Central memory CD4-positive, alpha-beta T cell (primary cell): Measurements from ENCODE around the gene TMEM62.
"Not testable (repeated sequence)": the region's sequence is repeated elsewhere in the genome, so short reads cannot be mapped to it uniquely, and the experiment has no call there.

Experiments used
- DNase-seq: peaks from one replicate; pipeline ENCODE4 v3.0.0; 2022

TMEM62 gene

DNA sequence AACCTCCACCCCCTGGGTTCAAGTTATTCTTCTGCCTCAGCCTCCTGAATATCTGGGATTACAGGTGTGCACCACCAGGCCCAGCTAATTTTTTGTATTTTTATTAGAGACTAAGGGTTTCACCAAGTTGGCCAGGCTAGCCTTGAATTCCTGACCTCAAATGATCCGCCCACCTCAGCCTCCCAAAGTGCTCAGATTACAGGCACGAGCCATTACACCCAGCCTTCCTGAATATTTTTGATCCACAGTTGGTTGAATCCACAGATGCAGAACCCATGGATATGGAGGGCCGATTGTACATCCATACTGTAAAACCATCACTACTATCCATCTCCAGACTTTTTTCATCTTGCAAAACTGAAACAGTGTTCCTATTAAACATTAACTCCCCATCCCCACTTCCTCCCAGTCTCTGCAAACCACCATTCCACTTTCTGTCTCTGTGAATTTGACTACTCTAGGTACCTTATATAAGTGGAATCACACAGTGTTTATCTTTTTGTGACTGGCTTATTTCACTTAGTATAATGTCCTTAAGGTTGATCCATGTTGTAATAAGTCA lies 8.2 kb upstream of the TMEM62 start:
- no peak for DNase-seq

DNA sequence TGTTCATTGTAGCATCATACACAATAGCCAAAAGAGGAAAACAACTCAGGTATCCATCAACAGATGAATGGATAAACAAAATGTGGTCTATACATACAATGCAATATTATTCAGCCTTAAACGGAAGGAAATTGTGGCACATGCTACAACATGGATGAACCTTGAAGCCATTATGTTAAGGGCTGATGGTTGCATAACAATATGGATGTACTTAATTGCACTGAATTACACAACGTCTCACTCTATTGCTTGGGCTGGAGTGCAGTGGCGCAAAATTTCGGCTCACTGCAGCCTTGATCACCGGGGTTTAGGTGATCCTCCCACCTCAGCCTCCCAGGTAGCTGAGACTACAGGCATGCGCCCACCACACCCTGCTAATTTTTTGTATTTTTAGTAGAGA lies 7.0 kb upstream of the TMEM62 start:
- no peak for DNase-seq

DNA sequence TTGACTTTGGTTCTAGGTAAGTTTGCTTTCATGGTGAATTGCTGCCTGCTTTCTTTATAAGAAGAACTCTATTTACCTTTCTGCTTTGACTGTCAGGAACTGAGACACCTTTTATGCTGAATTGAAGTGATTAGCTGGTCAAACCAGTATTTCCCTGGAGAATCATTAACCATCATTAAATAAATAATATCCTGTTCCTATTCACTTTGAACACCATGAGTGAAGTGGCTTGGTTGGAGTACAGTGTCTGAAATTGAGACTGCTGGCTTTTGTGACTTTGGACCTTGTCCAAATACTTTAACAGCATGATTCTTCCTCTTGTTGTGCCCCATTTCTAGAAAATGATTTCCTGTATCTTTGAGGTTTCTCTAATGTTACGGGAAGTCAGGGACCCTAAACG lies 5.6 kb upstream of the TMEM62 start:
- no peak for DNase-seq

DNA sequence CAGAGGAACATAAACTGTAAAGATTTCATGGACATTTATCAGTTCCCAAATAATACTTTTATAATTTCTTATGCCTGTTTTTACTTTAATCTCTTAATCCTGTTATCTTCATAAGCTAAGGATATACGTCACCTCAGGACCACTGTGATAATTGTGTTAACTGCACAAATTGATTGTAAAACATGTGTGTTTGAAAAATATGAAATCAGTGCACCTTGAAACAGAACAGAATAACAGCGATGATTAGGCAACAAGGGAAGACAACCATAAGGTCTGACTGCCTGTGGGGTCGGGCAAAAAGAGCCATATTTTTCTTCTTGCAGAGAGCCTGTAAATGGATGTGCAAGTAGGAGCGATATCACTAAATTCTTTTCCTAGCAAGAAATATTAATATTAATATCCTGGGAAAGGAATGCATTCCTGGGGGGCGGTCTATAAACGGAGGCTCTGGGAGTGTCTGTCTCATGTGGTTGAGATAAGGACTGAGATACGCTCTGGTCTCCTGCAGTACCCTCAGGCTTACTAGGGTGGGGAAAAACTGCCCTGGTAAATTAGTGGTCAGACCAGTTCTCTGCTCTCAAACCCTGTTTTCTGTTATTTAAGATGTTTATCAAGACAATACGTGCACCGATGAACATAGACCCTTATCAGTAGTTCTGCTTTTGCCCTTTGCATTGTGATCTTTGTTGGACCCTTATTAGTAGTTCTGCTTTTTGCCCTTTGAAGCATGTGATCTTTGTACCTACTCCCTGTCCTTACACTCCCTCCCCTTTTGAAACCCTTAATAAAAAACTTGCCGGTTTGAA lies 5.0 kb upstream of the TMEM62 start:
- DNase-seq: not testable (repeated sequence)

DNA sequence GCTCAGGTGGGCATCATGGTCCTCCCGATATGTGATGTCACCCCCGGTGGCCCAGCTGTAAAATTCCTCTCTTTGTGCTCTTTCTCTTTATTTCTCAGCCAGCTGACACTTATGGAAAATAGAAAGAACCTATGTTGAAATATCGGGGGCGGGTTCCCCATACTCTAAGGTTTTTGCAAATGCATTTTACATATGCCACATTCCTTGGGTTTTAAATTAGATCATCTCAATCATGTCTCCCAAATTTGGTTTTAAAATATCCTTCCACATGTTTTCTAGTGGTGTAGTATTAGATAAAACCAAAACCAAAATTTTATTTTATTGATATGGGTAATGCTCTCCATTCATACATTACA lies 4.4 kb upstream of the TMEM62 start:
- no peak for DNase-seq

DNA sequence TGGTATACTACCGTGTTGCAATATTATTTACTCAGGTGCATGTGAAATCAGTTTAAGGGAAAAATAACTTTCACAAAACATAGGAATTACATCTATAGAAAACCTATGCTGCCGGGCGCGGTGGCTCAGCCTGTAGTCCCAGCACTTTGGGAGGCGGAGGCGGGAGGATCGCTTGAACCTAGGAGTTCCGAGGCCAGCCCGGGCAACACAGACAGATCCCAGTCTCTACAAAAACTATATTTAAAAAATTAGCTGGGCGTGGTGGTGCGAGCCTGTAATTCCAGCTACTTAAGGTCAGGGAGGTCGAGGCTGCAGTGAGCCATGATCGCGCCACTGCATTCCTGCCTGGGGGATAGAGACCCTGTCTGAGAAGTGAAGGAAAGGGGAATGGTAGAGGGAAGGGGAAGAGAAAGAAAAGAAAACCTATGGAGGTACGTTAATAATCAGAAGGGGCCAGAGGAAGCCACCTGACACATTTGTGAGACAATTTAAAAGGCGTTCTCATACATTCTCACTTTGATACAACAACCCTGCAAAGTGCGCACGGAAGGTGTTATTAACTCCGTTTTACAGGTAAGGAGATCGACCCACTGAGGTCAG lies 456 bp upstream of the TMEM62 start:
- no peak for DNase-seq

DNA sequence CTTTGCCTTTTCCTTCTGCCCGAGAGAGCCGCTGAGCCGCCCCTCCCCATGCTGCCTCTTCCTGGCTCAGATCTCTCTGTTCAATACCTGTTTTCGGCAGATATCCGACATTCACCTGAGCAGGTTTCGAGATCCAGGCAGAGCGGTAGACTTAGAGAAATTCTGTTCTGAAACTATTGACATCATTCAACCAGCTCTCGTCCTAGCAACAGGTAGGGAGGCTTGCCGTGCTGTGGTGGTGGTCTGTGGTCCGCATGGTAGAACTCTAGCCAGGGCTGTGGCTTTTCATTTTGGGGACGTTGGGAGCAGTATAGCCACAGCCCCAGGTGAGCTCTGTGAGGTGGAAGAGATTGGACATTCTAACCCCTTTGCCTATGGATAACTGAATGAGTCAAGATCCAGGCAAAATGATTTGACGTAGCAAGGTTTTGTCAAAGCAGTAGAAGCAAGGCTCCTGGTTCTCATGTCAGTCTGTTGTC lies 810 bp downstream of the TMEM62 start:
- DNase-seq: peak; percentile 9

DNA sequence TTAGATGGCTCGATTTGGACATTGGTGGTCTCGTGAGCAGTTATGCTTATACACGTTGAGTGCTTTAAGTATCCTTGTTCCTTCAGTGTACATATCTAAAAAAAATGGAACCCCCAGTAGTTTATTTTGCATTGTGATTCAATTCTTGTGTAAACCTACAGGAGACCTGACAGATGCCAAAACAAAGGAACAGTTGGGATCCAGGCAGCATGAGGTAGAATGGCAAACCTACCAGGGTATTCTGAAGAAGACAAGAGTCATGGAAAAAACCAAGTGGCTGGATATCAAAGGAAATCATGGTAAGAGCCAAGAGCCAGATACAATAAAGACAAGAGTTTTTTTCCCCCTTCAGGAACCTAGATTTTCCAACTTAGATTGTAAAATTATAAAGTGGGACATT lies 2.0 kb downstream of the TMEM62 start:
- DNase-seq: no peak

DNA sequence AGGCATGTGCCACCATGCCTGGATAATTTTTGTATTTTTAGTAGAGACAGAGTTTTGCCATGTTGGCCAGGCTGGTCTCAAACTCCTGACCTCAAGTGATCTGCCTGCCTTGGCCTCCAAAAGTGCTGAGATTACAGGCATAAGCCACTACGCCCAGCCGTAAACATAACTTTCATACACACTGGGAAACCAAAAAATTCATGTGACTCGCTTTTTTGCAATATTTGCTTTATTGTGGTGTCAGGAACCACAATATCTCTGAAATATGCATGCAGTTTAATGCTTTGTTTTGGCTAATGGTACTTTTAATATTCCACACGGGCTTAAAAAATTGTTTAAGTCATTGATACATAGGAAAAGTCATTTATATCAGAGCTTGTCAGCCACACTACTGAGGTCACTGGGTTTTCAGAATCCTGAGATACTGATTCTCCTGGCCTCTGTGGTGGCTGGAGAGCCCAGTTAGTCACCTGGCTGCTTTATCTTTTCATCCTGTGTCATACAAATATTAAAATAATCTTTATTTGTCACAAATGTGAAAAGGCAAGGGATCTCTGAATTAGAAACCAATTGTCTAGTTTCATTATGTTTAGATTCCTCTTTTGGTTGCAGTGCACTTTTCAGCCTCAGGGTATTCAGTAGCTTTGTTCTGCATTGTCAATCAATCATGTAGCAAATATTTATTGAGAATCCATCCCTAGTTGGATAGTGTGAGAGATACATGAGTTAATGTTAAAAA lies 10.0 kb downstream of the TMEM62 start:
- DNase-seq: no peak

DNA sequence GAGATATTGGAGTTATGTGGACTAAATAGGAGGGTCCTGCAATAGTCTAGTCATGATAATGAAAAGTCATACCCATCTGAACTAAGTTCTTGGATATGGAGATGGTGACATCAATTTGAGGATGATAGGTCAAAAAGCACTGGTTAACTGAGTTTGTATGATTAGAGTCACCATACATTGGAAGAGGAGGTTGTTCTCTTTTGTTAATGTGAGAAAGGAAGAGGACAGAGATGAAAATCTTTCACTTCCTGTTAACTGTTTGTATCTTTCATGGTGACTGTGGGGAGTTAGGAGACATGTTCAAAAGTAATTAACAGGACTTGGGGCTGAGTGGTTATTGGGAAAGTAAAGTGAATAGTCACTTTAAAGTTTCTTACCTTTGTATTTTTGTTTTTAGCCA lies 11.1 kb downstream of the TMEM62 start:
- DNase-seq: no peak

DNA sequence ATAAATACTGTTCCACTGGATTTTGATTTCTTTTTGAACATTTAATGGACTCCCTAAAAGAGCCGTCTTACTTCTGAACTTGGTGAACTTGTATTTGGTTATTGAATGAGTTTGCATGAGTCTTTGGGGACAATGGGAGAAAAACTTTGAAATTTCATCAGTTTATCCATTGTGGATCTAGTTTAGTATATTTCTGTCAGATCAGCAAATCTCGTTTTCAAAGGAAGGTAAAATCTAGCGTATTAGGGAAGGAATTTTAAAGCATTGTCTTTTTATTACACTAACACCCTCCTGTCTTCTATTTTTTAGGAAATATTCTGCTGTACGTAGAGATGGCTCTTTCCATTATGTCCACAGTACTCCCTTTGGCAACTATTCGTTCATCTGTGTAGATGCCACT lies 12.8 kb downstream of the TMEM62 start:
- DNase-seq: no peak

DNA sequence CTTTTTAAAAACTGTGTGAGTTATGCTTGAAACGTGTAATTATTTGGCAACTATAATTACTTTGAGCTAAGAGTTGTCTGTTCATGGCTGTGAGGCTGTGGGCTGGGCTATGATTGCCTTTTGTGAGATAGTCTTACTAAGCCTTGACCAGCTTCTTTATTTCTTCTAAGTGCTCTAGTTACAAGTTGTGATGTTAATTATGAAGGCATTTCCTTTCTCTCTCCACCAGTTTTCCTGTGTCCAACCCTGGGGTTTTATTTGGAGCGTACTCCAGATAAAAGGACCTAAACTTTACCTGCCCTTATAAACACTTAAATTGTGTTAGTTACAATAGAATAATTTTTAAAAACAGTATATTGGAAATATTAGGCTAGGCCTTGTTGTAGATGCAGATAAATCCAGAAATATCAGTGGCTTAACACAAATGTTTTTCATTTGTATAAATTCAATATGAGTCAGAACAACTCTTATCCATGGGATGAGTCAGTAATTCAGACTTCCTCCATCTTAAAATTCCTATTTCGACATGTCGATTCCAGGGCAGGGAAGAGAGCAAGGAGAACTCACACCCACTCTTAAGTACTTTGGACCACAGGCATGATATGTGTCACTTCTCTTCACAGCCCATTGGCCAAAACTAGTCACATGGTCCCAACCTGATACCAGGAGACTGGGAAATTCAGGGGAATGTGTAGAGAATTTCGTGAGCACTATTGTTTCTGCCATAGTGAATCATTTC lies 17.0 kb downstream of the TMEM62 start:
- DNase-seq: no peak

DNA sequence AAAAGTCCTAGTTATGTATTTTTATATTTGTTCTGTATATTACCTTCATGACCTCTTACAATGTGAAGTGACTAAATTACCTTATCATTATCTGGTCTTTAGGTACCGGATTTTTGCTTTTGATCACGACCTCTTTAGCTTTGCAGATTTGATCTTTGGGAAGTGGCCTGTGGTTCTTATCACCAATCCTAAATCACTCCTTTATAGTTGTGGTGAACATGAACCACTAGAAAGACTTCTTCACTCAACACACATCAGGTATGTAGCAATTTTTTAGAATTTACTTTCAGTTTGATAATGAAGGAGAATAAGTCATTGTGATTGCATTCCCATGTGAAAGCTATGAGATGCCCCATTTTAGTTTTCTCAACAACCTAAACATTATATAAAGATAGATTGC lies 18.3 kb downstream of the TMEM62 start:
- peak; percentile 82 for DNase-seq

DNA sequence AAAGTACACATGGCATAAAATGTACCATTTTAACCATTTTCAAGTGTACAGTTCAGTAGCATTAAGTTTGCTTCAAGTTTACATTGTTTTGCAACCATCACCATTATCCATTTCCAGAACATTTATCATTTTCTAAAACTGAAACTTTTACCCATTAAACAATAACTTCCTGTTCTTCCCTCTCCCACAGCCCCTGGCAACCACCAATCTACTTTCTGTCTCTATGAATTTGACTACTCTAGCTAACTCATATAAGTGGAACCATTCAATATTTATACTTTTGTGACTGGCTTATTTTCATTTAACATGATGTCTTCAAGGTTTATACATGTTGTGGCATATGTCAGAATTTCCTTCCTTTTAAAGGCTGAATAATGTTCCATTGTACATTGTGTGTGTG lies 19.9 kb downstream of the TMEM62 start:
- DNase-seq: no peak

DNA sequence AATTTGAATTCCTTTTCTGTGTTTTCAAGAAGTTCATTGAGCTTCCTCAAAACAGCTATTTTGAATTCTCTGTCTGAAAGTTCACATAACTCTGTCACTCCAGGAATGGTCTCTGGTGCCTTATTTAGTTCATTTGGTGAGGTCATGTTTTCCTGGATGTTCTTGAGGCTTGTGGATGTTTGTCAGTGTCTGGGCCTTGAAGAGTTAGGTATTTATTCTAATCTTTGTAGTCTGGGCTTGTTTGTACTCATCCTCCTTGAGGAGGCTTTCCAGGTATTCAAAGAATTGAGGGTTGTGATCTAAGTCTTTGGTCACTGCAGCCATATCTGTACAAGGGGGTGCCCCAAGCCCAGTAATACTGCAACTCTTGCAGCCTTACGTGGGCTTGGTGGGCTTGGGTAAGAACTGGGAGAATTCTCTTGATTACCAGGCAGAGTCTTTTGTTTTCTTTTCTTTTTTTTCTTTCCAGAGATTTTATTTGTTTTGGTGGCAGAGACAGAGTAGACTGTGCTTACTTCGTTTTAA lies 32.5 kb downstream of the TMEM62 start:
- DNase-seq: no peak

DNA sequence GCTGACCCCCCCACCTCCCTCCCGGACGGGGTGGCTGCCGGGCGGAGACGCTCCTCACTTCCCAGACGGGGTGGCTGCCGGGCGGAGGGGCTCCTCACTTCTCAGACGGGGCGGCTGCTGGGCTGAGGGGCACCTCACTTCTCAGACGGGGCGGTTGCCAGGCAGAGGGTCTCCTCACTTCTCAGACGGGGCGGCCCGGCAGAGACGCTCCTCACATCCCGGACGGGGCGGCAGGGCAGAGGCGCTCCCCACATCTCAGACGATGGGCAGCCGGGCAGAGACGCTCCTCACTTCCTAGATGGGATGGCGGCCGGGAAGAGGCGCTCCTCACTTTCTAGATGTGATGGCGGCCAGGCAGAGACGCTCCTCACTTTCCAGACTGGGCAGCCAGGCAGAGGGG lies 33.9 kb downstream of the TMEM62 start:
- DNase-seq: not testable (repeated sequence)

DNA sequence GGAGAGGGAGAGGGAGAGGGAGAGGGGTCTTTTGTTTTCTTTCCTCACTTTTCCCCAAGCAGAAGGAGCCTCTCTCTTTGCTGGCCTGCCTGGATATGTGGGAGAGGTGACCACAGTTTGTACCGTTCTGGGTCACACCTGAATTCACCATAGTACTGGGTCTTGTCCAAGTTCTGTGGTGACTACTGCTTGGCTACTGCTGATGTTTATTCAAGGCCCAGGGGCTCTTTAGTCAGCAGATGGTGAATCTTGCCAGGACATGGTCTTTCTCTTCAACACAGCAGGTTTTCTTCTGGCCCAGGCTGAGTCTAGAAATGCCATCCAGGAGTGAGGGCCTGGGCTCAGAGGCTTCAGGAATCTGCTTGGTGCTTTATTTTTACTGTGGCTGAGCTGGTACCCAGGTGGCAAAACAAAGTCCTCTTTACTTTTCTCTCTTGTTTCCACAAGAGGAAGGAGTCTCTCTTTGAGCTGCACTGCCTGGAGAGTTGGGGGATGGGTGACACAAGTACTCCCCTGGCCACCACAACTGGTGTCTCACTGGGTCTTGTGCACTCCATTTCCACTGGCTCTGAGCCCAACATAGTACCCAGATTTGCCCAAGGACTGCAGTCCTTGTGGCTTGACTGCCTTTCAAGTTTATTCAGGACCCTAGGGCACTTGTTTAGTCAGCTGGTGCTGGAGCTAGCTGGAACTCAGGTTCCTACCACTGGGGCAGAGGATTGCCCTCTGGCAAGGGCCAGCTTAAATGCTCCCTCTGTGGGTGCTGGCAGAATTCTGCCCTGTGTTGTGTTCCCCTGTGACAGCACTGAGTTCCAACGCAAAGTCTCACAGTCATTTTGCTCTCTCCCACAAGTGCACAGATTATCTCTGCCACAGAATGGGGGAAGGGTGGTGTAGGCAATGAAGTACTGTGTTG lies 35.1 kb downstream of the TMEM62 start:
- no peak for DNase-seq

DNA sequence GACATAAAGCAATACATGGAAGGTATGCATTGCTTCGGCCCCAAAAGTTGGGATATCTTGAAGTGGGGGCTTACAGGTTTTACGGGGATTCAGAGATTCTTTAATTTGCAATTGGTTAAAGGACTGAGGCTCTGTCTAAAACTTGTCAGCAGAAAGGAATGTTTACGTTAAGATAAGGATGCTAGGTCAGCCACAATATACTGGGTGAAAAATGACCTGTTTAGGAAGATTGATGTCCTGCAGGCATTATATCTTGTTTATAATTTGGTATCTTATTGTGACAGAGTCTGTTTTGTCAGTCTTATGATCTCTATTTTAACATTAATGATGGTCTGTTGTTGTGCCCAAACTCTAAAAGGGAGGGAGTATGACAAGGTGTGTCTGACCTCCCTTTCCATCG lies 36.5 kb downstream of the TMEM62 start:
- no peak for DNase-seq

DNA sequence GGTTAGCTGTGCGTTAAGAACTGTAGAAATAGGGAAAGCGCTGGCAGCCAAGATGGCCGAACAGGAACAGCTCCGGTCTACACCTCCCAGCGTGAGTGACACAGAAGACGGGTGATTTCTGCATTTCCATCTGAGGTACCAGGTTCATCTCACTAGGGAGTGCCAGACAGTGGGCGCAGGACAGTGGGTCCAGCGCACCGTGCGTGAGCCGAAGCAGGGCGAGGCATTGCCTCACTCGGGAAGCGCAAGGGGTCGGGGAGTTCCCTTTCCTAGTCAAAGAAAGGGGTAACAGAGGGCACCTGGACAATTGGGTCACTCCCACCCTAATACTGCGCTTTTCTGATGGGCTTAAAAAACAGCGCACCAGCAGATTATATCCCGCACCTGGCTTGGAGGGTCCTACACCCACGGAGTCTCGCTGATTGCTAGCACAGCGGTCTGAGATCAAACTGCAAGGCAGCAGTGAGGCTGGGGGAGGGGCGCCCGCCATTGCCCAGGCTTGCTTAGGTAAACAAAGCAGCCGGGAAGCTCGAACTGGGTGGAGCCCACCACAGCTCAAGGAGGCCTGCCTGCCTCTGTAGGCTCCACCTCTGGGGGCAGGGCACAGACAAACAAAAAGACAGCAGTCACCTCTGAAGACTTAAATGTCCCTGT lies 42.4 kb downstream of the TMEM62 start:
- DNase-seq: not testable (repeated sequence)

DNA sequence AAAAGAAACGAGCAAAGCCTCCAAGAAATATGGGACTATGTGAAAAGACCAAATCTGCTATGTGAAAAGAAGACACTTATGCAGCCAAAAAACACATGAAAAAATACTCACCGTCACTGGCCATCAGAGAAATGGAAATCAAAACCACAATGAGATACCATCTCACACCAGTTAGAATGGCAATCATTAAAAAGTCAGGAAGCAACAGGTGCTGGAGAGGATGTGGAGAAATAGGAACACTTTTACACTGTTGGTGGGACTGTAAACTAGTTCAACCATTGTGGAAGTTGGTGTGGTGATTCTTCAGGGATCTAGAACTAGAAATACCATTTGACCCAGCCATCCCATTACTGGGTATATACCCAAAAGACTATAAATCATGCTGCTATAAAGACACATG lies 43.8 kb downstream of the TMEM62 start:
- not testable (repeated sequence) for DNase-seq

DNA sequence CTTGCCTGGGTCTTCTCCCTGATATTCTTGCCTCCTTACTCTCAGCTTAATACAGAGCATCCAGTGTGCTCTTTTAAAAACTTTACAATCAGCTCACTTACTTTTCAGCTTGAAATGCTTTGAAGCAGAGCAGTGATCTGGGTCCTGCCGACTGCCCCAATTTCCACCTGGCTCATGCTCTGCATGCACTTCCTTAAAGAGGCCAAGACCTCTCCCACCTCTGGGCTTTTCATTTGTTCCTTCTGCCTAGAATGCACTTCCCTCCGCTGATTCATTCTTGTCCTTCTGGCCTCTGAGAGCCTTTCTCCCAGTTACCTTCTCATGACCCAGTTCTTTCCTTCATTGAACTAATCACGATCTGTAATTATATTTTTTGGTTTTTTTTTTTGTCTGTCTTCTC lies 49.9 kb downstream of the TMEM62 start:
- DNase-seq: no peak
